Parathyroid adenoma (tissue), 2 donors: ENCODE results near the gene PERM1.

ENCODE experiments used
- H2AFZ ChIP-seq: fragments of 300-600 bp; sonication (generic); one replicate; pipeline ENCODE4 v1.7.0; 2017; ENCODE audit warnings: antibody characterized with exemption, mild to moderate bottlenecking
- H3K27ac ChIP-seq: fragments of 300-600 bp; sonication (generic); one replicate; pipeline ENCODE4 v1.7.0; 2017
- H3K27me3 ChIP-seq: fragments of 300-600 bp; sonication (generic); one replicate; pipeline ENCODE4 v1.7.0; 2017; ENCODE audit warnings: low read length; ENCODE audit not compliant: control insufficient read depth, insufficient read depth
- H3K36me3 ChIP-seq: fragments of 300-600 bp; sonication (generic); one replicate; pipeline ENCODE4 v1.7.0; 2017; ENCODE audit warnings: low read length; ENCODE audit not compliant: control insufficient read depth, insufficient read depth
- H3K4me1 ChIP-seq: fragments of 300-600 bp; sonication (generic); one replicate; pipeline ENCODE4 v1.7.0; 2017; ENCODE audit warnings: control low read depth
- H3K4me2 ChIP-seq: fragments of 300-600 bp; sonication (generic); one replicate; pipeline ENCODE4 v1.7.0; 2017; ENCODE audit warnings: low read length
- H3K4me3 ChIP-seq: fragments of 300-600 bp; sonication (generic); one replicate; pipeline ENCODE4 v1.7.0; 2017; ENCODE audit warnings: low read depth, low read length
- H3K79me2 ChIP-seq: fragments of 300-600 bp; sonication (generic); one replicate; pipeline ENCODE4 v1.7.0; 2017; ENCODE audit warnings: control low read depth
- H3K9ac ChIP-seq: fragments of 300-600 bp; sonication (generic); one replicate; pipeline ENCODE4 v1.7.0; 2017; ENCODE audit warnings: mild to moderate bottlenecking
- H3K9me3 ChIP-seq: fragments of 300-600 bp; sonication (generic); one replicate; pipeline ENCODE4 v1.7.0; 2017; ENCODE audit warnings: low read length; ENCODE audit not compliant: control insufficient read depth
- TF ChIP-seq, protein P1 (sequence below): fragments of 300-600 bp; sonication (generic); IDR thresholded peaks from one replicate; pipeline ENCODE4 v1.7.0; 2017; ENCODE audit warnings: antibody characterized with exemption, mild to moderate bottlenecking
- donor health status: primary hyperparathyroidism.

Gene PERM1

GRCh38 chr1:1003618-1004419, 21.9 kb upstream of the PERM1 start:
- Histone ChIP-seq H2AFZ (no peak overlapping the region), H3K4me2 (no peak overlapping the region), H3K79me2 (no peaks in the 10 kb centered on the region), H3K4me3 (no peak overlapping the region), H3K9me3 (no peaks in the 10 kb centered on the region), H3K27ac (no peak overlapping the region), H3K27me3 (no peaks in the 10 kb centered on the region), H3K4me1 (peaks cover 3% of the 10 kb centered on the region), H3K9ac (no peak overlapping the region), H3K36me3 (no peaks in the 10 kb centered on the region)
- TF ChIP-seq, protein P1, sequence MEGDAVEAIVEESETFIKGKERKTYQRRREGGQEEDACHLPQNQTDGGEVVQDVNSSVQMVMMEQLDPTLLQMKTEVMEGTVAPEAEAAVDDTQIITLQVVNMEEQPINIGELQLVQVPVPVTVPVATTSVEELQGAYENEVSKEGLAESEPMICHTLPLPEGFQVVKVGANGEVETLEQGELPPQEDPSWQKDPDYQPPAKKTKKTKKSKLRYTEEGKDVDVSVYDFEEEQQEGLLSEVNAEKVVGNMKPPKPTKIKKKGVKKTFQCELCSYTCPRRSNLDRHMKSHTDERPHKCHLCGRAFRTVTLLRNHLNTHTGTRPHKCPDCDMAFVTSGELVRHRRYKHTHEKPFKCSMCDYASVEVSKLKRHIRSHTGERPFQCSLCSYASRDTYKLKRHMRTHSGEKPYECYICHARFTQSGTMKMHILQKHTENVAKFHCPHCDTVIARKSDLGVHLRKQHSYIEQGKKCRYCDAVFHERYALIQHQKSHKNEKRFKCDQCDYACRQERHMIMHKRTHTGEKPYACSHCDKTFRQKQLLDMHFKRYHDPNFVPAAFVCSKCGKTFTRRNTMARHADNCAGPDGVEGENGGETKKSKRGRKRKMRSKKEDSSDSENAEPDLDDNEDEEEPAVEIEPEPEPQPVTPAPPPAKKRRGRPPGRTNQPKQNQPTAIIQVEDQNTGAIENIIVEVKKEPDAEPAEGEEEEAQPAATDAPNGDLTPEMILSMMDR, result no peak

DNA sequence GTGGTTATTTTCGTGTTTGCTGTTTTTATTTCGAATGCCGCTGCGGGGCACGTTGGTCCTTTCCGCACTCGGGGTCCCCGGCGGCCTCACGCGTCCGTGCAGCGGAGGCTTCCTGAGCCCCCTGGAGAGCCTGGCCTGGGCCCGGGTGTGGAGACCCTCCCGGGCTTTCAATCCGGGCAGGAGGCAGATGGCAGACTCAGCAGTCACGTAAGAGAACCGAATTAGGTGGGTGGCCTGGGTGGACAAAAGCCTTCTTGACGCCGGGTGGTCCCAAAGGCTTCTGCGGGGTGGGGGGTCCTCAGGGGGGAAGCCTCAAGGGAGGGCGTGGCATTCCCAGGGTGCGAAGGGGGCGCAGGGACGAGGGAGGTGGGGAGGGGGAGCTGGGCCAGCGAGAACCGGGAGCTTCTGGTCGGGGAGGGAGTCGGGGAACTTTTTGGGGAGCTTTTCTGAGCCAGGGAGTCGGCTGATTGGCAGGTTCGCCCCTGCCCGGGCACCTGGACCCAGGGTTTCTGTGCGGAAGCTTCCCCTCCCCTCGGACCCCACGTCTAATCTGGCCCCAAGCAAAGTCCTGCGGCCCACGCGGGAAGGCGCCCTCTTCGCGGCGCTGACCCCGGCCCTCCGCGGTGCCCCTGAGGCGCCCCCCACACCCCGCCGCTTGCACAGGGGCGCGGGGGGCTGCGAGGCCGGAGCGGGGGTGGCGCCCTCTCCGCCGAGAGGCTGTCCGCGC, 19.3 kb upstream of the PERM1 start:
- H3K4me2 ChIP-seq, result peak overlapping the region; percentile 99
- H3K9ac ChIP-seq, result no peak overlapping the region
- peak overlapping the region; percentile 82 for H3K4me3 ChIP-seq
- H3K4me1 ChIP-seq, result peaks cover 3% of the 10 kb centered on the region
- H3K9me3 ChIP-seq, result no peaks in the 10 kb centered on the region
- no peaks in the 10 kb centered on the region for H3K79me2 ChIP-seq
- H2AFZ ChIP-seq, result no peak overlapping the region
- peak overlapping the region; percentile 78 for H3K27ac ChIP-seq
- no peaks in the 10 kb centered on the region for H3K36me3 ChIP-seq
- H3K27me3 ChIP-seq, result no peaks in the 10 kb centered on the region
- TF ChIP-seq, protein P1, result no peak

- no peaks in the 10 kb centered on the region for H3K27me3 ChIP-seq
Observed at GRCh38 chr1:1000357-1001056, 18.6 kb upstream of the PERM1 start.

GRCh38 chr1:999725-1000356, 17.9 kb upstream of the PERM1 start, which contains the start of gene HES4:
TSS of gene HES4 (minus strand) at chr1:1000097. CDS start at chr1:999973, 124 bp downstream.
- Histone ChIP-seq H3K27ac (peak within 1 kb of the TSS; percentile 78), H3K4me3 (peak within 1 kb of the TSS; percentile 82), H3K4me1 (peaks cover under 1% of the 10 kb centered on the region), H3K4me2 (peak within 1 kb of the TSS; percentile 99), H3K27me3 (no peaks in the 10 kb centered on the region), H3K9ac (no peak within 1 kb of the TSS), H3K9me3 (no peaks in the 10 kb centered on the region), H3K79me2 (no peaks in the 10 kb centered on the region), H2AFZ (peak within 1 kb of the TSS; percentile 72), H3K36me3 (no peaks in the 10 kb centered on the region)
- TF ChIP-seq, protein P1, result no peak

More at GRCh38 chr1:1000357-1001056, 18.6 kb upstream of the PERM1 start:
- Histone ChIP-seq H2AFZ (peak overlapping the region; percentile 72), H3K4me3 (peak overlapping the region; percentile 82), H3K36me3 (no peaks in the 10 kb centered on the region), H3K4me2 (peak overlapping the region; percentile 99), H3K4me1 (peaks cover 3% of the 10 kb centered on the region), H3K9me3 (no peaks in the 10 kb centered on the region), H3K27ac (peak overlapping the region; percentile 78), H3K79me2 (no peaks in the 10 kb centered on the region), H3K9ac (no peak overlapping the region)
- TF ChIP-seq, protein P1, result no peak
